Measurements from ENCODE around the gene MAVS.
"Not testable (repeated sequence)": the region's sequence is repeated elsewhere in the genome, so short reads cannot be mapped to it uniquely, and the experiment has no call there.

DNA sequence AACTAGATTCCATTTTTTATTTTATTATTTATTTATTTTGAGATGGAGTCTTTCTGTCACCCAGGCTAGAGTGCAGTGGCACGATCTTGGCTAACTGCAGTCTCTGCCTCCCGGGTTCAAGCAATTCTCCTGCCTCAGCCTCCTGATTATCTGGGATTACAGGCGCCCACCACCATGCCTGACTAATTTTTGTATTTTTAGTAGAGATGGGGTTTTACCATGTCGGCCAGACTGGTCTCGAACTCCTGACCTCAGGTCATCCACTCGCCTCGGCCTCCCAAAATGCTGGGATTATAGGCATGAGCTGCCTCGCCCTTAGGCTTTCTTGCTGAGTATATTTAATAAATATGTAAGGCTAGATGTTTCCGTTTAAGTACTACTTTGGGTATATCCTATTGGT, 51.5 kb downstream of the MAVS start:
- TF ChIP-seq, protein P1, sequence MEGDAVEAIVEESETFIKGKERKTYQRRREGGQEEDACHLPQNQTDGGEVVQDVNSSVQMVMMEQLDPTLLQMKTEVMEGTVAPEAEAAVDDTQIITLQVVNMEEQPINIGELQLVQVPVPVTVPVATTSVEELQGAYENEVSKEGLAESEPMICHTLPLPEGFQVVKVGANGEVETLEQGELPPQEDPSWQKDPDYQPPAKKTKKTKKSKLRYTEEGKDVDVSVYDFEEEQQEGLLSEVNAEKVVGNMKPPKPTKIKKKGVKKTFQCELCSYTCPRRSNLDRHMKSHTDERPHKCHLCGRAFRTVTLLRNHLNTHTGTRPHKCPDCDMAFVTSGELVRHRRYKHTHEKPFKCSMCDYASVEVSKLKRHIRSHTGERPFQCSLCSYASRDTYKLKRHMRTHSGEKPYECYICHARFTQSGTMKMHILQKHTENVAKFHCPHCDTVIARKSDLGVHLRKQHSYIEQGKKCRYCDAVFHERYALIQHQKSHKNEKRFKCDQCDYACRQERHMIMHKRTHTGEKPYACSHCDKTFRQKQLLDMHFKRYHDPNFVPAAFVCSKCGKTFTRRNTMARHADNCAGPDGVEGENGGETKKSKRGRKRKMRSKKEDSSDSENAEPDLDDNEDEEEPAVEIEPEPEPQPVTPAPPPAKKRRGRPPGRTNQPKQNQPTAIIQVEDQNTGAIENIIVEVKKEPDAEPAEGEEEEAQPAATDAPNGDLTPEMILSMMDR (IDR thresholded peaks at IDR 0.05): not testable (repeated sequence)
- not testable (repeated sequence) for TF ChIP-seq POLR2AphosphoS5 (IDR thresholded peaks at IDR 0.05)
